Measurements from ENCODE around the gene HSPA12A. TPM values are rescaled to one million over a fixed set of nuclear protein-coding genes. Genes with fewer than 3 reads are reported as not detected.

HSPA12A gene
- total and polyA plus RNA-seq, 2 of the 13 experiments (the other 11 are each of a cell fraction or from before 2014, with no cell fraction given) = 6.4 to 13.6 TPM

DNA sequence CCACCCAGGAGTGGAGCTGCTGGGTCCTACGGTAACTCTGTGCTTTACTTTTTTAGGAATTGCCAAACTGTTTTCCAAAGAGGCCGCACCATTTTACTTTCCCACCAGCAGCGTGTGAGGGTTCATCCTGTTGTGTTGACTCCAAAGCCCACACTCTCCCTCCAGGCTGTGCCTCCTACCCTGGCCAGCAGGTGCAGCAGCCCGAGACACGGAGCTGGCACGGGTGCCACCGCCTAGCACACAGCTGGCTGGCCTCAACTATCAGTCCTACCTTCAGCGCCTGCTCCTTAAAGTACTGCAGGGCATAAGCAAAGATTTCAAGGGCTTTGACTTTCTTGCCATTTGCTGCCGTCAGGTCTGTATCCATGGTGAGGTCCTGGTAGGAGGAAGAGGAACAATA, 44.0 kb downstream of the HSPA12A start:
- Histone ChIP-seq H4K20me1 (ENCODE audit: insufficient read depth, low read length) (no peaks in the 10 kb centered on the region), H3K79me2 (ENCODE audit: insufficient read depth, low read length) (no peaks in the 10 kb centered on the region), H3K27ac (ENCODE audit: extremely low read length, insufficient read depth, low read length) (no peak overlapping the region), H3K36me3 (replicated peaks in 1 of 2; ENCODE audit: control insufficient read depth in 1 of 2, insufficient read depth in 2 of 2, low read length in 2 of 2) (no peaks in the 10 kb centered on the region), H3K27me3 (ENCODE audit: control insufficient read depth in 1 of 2, insufficient read depth in 2 of 2, low read length in 2 of 2) (no peaks in the 10 kb centered on the region), H3K9me3 (ENCODE audit: low read length) (no peaks in the 10 kb centered on the region), H3K4me2 (ENCODE audit: low read depth, low read length) (no peak overlapping the region), H3K9ac (ENCODE audit: insufficient read depth, low read depth, low read length) (no peak overlapping the region), H2AFZ (ENCODE audit: low read length) (no peak overlapping the region), H3K4me1 (ENCODE audit: insufficient read depth, low read length) (peaks cover 19% of the 10 kb centered on the region), H3K4me3 (replicated peaks in 1 of 3; ENCODE audit: insufficient read depth in 1 of 3, low read depth in 2 of 3, low read length in 3 of 3) (no peak overlapping the region)
- ATAC-seq = no peak
- intact Hi-C loops (cut with micrococcal nuclease; ENCODE audit: unreplicated experiment) (no loop called here), in situ Hi-C loops (cut with HindIII; ENCODE audit: extremely low pct_ligation_motif_present, low pct_unique_long_range_greater_than_20kb) (no loop called here)
- DNase-seq (ENCODE audit: low spot score) = no peak
- no peak for FAIRE-seq
- 86% methylated on average over 9 of the region's 9 CpGs for WGBS (ENCODE audit: low lambda C conversion rate)
- BruUV-seq (replicated peaks) = no TSS peak
- CTCF ChIA-PET (ENCODE audit: low intra/inter-chr PET ratio, low total read pairs) = no interaction called here
- POLR2A ChIA-PET = no interaction called here
- TF ChIP-seq NRL (CRISPR knock-in tag; IDR thresholded peaks at IDR 0.05; ENCODE audit: borderline replicate concordance) = no peak
- no peak for TF ChIP-seq ZNF570 (CRISPR knock-in tag; IDR thresholded peaks at IDR 0.05; ENCODE audit: borderline replicate concordance)
- TF ChIP-seq KLF13 (CRISPR knock-in tag; IDR thresholded peaks at IDR 0.05) = no peak
- TF ChIP-seq TBX3 (IDR thresholded peaks at IDR 0.05; ENCODE audit: borderline replicate concordance) = no peak
- TF ChIP-seq, protein P1, sequence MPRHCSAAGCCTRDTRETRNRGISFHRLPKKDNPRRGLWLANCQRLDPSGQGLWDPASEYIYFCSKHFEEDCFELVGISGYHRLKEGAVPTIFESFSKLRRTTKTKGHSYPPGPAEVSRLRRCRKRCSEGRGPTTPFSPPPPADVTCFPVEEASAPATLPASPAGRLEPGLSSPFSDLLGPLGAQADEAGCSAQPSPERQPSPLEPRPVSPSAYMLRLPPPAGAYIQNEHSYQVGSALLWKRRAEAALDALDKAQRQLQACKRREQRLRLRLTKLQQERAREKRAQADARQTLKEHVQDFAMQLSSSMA (CRISPR knock-in tag; IDR thresholded peaks at IDR 0.05) = no peak
- TF ChIP-seq, protein P2, sequence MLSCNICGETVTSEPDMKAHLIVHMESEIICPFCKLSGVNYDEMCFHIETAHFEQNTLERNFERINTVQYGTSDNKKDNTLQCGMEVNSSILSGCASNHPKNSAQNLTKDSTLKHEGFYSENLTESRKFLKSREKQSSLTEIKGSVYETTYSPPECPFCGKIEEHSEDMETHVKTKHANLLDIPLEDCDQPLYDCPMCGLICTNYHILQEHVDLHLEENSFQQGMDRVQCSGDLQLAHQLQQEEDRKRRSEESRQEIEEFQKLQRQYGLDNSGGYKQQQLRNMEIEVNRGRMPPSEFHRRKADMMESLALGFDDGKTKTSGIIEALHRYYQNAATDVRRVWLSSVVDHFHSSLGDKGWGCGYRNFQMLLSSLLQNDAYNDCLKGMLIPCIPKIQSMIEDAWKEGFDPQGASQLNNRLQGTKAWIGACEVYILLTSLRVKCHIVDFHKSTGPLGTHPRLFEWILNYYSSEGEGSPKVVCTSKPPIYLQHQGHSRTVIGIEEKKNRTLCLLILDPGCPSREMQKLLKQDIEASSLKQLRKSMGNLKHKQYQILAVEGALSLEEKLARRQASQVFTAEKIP (CRISPR knock-in tag; IDR thresholded peaks at IDR 0.05; ENCODE audit: borderline replicate concordance) = no peak
- TF ChIP-seq JUN (CRISPR knock-in tag; IDR thresholded peaks at IDR 0.05) = no peak
- no peak for TF ChIP-seq ZNF30 (CRISPR knock-in tag; IDR thresholded peaks at IDR 0.05)
- TF ChIP-seq GATA4 (IDR thresholded peaks at IDR 0.05; ENCODE audit: borderline replicate concordance, low read depth) = no peak
- TF ChIP-seq YEATS2 (CRISPR knock-in tag; IDR thresholded peaks at IDR 0.05; ENCODE audit: borderline replicate concordance) = no peak
- TF ChIP-seq, protein P3, sequence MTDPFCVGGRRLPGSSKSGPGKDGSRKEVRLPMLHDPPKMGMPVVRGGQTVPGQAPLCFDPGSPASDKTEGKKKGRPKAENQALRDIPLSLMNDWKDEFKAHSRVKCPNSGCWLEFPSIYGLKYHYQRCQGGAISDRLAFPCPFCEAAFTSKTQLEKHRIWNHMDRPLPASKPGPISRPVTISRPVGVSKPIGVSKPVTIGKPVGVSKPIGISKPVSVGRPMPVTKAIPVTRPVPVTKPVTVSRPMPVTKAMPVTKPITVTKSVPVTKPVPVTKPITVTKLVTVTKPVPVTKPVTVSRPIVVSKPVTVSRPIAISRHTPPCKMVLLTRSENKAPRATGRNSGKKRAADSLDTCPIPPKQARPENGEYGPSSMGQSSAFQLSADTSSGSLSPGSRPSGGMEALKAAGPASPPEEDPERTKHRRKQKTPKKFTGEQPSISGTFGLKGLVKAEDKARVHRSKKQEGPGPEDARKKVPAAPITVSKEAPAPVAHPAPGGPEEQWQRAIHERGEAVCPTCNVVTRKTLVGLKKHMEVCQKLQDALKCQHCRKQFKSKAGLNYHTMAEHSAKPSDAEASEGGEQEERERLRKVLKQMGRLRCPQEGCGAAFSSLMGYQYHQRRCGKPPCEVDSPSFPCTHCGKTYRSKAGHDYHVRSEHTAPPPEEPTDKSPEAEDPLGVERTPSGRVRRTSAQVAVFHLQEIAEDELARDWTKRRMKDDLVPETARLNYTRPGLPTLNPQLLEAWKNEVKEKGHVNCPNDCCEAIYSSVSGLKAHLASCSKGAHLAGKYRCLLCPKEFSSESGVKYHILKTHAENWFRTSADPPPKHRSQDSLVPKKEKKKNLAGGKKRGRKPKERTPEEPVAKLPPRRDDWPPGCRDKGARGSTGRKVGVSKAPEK (CRISPR knock-in tag; IDR thresholded peaks at IDR 0.05; ENCODE audit: borderline replicate concordance) = no peak
- TF ChIP-seq RXRA (CRISPR knock-in tag; IDR thresholded peaks at IDR 0.05) = no peak
- no peak for TF ChIP-seq SAFB2 (CRISPR knock-in tag; IDR thresholded peaks at IDR 0.05; ENCODE audit: borderline replicate concordance, low read depth)
- TF ChIP-seq, protein P4, sequence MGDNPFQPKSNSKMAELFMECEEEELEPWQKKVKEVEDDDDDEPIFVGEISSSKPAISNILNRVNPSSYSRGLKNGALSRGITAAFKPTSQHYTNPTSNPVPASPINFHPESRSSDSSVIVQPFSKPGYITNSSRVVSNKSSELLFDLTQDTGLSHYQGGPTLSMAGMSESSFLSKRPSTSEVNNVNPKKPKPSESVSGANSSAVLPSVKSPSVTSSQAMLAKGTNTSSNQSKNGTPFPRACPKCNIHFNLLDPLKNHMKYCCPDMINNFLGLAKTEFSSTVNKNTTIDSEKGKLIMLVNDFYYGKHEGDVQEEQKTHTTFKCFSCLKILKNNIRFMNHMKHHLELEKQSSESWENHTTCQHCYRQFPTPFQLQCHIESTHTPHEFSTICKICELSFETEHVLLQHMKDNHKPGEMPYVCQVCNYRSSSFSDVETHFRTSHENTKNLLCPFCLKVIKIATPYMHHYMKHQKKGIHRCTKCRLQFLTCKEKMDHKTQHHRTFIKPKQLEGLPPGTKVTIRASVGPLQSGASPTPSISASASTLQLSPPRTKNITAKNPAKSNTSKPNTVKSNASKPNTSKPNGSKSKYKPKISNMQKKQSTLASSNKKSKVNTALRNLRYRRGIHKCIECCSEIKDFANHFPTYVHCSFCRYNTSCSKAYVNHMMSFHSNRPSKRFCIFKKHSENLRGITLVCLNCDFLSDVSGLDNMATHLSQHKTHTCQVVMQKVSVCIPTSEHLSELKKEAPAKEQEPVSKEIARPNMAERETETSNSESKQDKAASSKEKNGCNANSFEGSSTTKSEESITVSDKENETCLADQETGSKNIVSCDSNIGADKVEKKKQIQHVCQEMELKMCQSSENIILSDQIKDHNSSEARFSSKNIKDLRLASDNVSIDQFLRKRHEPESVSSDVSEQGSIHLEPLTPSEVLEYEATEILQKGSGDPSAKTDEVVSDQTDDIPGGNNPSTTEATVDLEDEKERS (CRISPR knock-in tag; IDR thresholded peaks at IDR 0.05) = no peak
- TF ChIP-seq, protein P5, sequence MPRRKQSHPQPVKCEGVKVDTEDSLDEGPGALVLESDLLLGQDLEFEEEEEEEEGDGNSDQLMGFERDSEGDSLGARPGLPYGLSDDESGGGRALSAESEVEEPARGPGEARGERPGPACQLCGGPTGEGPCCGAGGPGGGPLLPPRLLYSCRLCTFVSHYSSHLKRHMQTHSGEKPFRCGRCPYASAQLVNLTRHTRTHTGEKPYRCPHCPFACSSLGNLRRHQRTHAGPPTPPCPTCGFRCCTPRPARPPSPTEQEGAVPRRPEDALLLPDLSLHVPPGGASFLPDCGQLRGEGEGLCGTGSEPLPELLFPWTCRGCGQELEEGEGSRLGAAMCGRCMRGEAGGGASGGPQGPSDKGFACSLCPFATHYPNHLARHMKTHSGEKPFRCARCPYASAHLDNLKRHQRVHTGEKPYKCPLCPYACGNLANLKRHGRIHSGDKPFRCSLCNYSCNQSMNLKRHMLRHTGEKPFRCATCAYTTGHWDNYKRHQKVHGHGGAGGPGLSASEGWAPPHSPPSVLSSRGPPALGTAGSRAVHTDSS (CRISPR knock-in tag; conservative IDR thresholded peaks at IDR 0.05) = no peak
